HepG2 (cell line): ENCODE measurements around the gene SERINC4. TPM values are rescaled to one million over a fixed set of nuclear protein-coding genes. Genes with fewer than 3 reads are reported as not detected.

Experiments used
- ATM ChIP-seq: fragments of 450-650 bp; IDR thresholded peaks from 2 replicates; pipeline ENCODE4 v1.7.1; 2017; ENCODE audit warnings: mild to moderate bottlenecking, borderline replicate concordance
- CENPX ChIP-seq: sonication (generic); formaldehyde crosslinking; IDR thresholded peaks from 2 replicates; pipeline ENCODE4 v1.9.0; 2021; ENCODE audit warnings: mild to moderate bottlenecking, missing genetic modification reagents, moderate library complexity
- DZIP1 ChIP-seq: sonication (generic); formaldehyde crosslinking; IDR thresholded peaks from 2 replicates; pipeline ENCODE4 v1.5.0; 2020; ENCODE audit warnings: mild to moderate bottlenecking, missing genetic modification reagents
- GMEB1 ChIP-seq: sonication (generic); formaldehyde crosslinking; IDR thresholded peaks from 2 replicates; pipeline ENCODE4 v1.5.1; 2020; ENCODE audit warnings: missing genetic modification reagents, mild to moderate bottlenecking, borderline replicate concordance
- HMGXB3 ChIP-seq: sonication (generic); formaldehyde crosslinking; IDR thresholded peaks from 2 replicates; pipeline ENCODE4 v1.4.0; 2020; ENCODE audit warnings: missing genetic modification reagents, borderline replicate concordance
- MLLT10 ChIP-seq: sonication (generic); formaldehyde crosslinking; IDR thresholded peaks from 2 replicates; pipeline ENCODE4 v1.4.0; 2020; ENCODE audit warnings: missing genetic modification reagents
- PCBP2 ChIP-seq: fragments of 200-400 bp; formaldehyde crosslinking; optimal IDR thresholded peaks from 2 replicates; pipeline ENCODE3; 2018; ENCODE audit warnings: low read length, low read depth; ENCODE audit not compliant: poor library complexity, severe bottlenecking
- PLRG1 ChIP-seq: fragments of 450-650 bp; conservative IDR thresholded peaks from 2 replicates; pipeline ENCODE4 v1.6.1; 2016
- RBFOX2 ChIP-seq: fragments of 200-400 bp; formaldehyde crosslinking; IDR thresholded peaks from 2 replicates; pipeline ENCODE4 v1.6.1; 2017; ENCODE audit warnings: low read depth, mild to moderate bottlenecking, low read length
- TGIF2 ChIP-seq: IDR thresholded peaks from 2 replicates; pipeline ENCODE4 v1.6.1; 2016; ENCODE audit warnings: control low read depth, missing compliant biosample characterization
- TSC22D2 ChIP-seq: sonication (generic); formaldehyde crosslinking; IDR thresholded peaks from 2 replicates; pipeline ENCODE4 v1.5.1; 2020; ENCODE audit warnings: missing genetic modification reagents, mild to moderate bottlenecking, borderline replicate concordance
- ZEB1 ChIP-seq: IDR thresholded peaks from 2 replicates; pipeline ENCODE4 v1.6.1; 2012; ENCODE audit warnings: mild to moderate bottlenecking, low read depth, inconsistent platforms; ENCODE audit not compliant: insufficient replicate concordance
- ZNF234 ChIP-seq: sonication (generic); formaldehyde crosslinking; conservative IDR thresholded peaks from 2 replicates; pipeline ENCODE4 v1.5.1; 2020; ENCODE audit warnings: mild to moderate bottlenecking, missing genetic modification reagents
- ZNF256 ChIP-seq: sonication (generic); formaldehyde crosslinking; conservative IDR thresholded peaks from 2 replicates; pipeline ENCODE4 v1.4.0; 2020; ENCODE audit warnings: missing genetic modification reagents
- ZNF570 ChIP-seq: sonication (generic); formaldehyde crosslinking; IDR thresholded peaks from 2 replicates; pipeline ENCODE4 v1.4.0; 2020; ENCODE audit warnings: mild to moderate bottlenecking, missing genetic modification reagents, borderline replicate concordance
- ZNF574 ChIP-seq: sonication (generic); formaldehyde crosslinking; IDR thresholded peaks from 2 replicates; pipeline ENCODE4 v1.4.0; 2020; ENCODE audit warnings: missing genetic modification reagents
- ZNF878 ChIP-seq: sonication (generic); formaldehyde crosslinking; IDR thresholded peaks from 2 replicates; pipeline ENCODE4 v1.8.1; 2023; ENCODE audit warnings: mild to moderate bottlenecking, missing genetic modification reagents, moderate library complexity
- polyA plus RNA-seq, 8 experiments: library from polyadenylated mRNA; depleted of rRNA in 3 of 8; stranded (reverse) in 7 of 8; unstranded in 1 of 8; fragments of >200 nt; fragmentation: Illumina TruSeq in 4 of 8; extraction: Trizol in 4 of 8; gene quantifications; 2 replicates each; pipeline versions ENCODE4 v1.2.1 to v1.2.3, GENCODE V29; 2011 to 2016; ENCODE audit warnings: low read depth in 4 of 8, missing spikeins in 1 of 8, mixed read lengths in 1 of 8; ENCODE audit not compliant: insufficient read depth in 1 of 8
- total RNA-seq, 5 experiments: library from RNA; depleted of rRNA; stranded (reverse); fragments of >200 nt; fragmentation: Illumina TruSeq; extraction: Trizol; gene quantifications; 2 replicates each; pipeline ENCODE4 v1.2.3, GENCODE V29; 2016; ENCODE audit warnings: low read depth in 1 of 5

SERINC4 gene
- total and polyA plus RNA-seq, 2 of the 13 experiments (the other 11 are each of a cell fraction or from before 2014, with no cell fraction given), result not detected

GRCh38 chr15:43777267-43777914, 22.6 kb downstream of the SERINC4 start (continued):
- TF ChIP-seq TGIF2, result 0 out of 2 replicates have a peak, but pooled peaks have one; percentile 39
- TF ChIP-seq PLRG1, result no peak
- no peak for TF ChIP-seq ZEB1
- no peak for TF ChIP-seq CENPX (CRISPR knock-in tag)
- 0 out of 2 replicates have a peak, but pooled peaks have one; percentile 42 for TF ChIP-seq ZNF234 (CRISPR knock-in tag)
- TF ChIP-seq ZNF256 (CRISPR knock-in tag), result peak; percentile 73; the same call in 1 of the 2 replicates
- TF ChIP-seq TSC22D2, result no peak
- TF ChIP-seq ZNF574 (CRISPR knock-in tag), result no peak
- TF ChIP-seq GMEB1 (CRISPR knock-in tag), result no peak
- no peak for TF ChIP-seq PCBP2
- TF ChIP-seq RBFOX2, result peak; percentile 51
- no peak for TF ChIP-seq ZNF570 (CRISPR knock-in tag)
- no peak for TF ChIP-seq MLLT10 (CRISPR knock-in tag)
- no peak for TF ChIP-seq ZNF878
- TF ChIP-seq ATM, result no peak
- TF ChIP-seq DZIP1 (CRISPR knock-in tag), result peak; percentile 70; the same call in 1 of the 2 replicates
- no peak for TF ChIP-seq HMGXB3 (CRISPR knock-in tag)
